Activated T-helper 2 cell treated with anti-CD3 and anti-CD28 coated beads, Interferon-gamma antibody, Interleukin-2, Interleukin-4, amounts not matched to agents 10 μg/mL and 5 μg/mL and 100 μg/mL, durations not matched to agents 14 hours and 24 hours and 36 hours (primary cell): Measurements from ENCODE around the gene RBM38. TPM values are rescaled to one million over a fixed set of nuclear protein-coding genes. Genes with fewer than 3 reads are reported as not detected.

Experiments used
- DNase-seq: peaks from one replicate; pipeline ENCODE4 v3.0.0; 2021; ENCODE audit warnings: low spot score
- H3K27ac Mint-ChIP-seq: one replicate; pipeline ENCODE4 v1.8.0; 2021; ENCODE audit warnings: mixed read lengths
- H3K27me3 Mint-ChIP-seq: one replicate; pipeline ENCODE4 v1.8.0; 2021; ENCODE audit warnings: low read depth, mixed read lengths
- H3K36me3 Mint-ChIP-seq: one replicate; pipeline ENCODE4 v1.8.0; 2021; ENCODE audit warnings: low read depth, mixed read lengths
- H3K4me1 Mint-ChIP-seq: one replicate; pipeline ENCODE4 v1.8.0; 2021; ENCODE audit warnings: low read depth, mixed read lengths
- H3K4me3 Mint-ChIP-seq: one replicate; pipeline ENCODE4 v1.8.0; 2021; ENCODE audit warnings: low read depth, mild to moderate bottlenecking, moderate library complexity, mixed read lengths
- H3K9me3 Mint-ChIP-seq: one replicate; pipeline ENCODE4 v1.8.0; 2021; ENCODE audit warnings: mixed read lengths
- intact Hi-C: fragments of 100-400 bp; cut with micrococcal nuclease; formaldehyde crosslinking; loops from one replicate; pipeline ENCODE4 v1.15.1; 2023
- total RNA-seq: library from RNA; stranded (reverse); gene quantifications from 2 replicates; pipeline ENCODE4 v1.2.3, GENCODE V29; 2022

Gene RBM38
- total RNA-seq, 1 donor from 2014 or later, result 88.9 TPM

DNA sequence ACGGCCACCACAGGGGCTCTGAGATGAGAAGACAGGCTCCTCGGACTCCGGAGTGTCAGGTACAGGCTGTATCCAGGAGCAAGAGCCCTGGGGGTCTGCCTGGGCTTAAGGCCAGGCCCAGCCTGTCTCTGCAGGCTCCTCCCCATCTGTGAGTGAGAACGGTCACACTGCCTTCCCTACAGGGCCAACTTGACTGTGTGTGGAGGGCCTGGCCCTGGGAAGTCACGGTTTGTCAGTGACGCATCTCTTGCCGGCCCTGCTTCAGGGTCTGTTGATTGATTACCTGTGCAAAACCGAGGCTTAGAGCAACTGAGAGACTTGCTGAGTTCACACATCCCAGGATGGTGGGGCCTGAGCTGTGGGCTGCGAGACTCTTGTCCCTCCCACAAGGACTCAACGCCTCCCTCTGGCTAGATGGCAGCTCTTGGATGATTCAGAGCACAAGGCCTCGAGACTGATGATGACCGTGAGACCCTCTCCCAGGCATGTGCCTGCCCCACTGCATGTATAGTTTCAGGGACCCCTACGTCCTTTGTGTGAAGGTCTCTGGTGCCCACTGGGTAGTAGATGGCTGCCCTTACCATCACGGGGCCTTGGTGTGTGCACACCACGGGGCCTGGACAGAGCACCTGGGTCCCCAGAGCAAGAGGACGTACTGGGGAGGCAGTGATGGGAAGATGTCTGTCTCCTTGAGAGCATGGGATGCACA lies 5.9 kb downstream of the RBM38 start:
- DNase-seq, result no peak
- peak overlapping the region; percentile 91 for H3K27ac Mint-ChIP-seq
- peaks cover 91% of the 10 kb centered on the region for H3K36me3 Mint-ChIP-seq
- peaks cover 61% of the 10 kb centered on the region for H3K4me1 Mint-ChIP-seq
- peak overlapping the region; percentile 72 for H3K4me3 Mint-ChIP-seq
- no peaks in the 10 kb centered on the region for H3K27me3 Mint-ChIP-seq
- no peaks in the 10 kb centered on the region for H3K9me3 Mint-ChIP-seq
- intact Hi-C loops, result loop anchor here (5.0 to 10.0 kb wide), 5 partner anchors 315 to 1768 kb away; partner anchors contain the start of genes PMEPA1, STX16, VAPB and ZNF831

DNA sequence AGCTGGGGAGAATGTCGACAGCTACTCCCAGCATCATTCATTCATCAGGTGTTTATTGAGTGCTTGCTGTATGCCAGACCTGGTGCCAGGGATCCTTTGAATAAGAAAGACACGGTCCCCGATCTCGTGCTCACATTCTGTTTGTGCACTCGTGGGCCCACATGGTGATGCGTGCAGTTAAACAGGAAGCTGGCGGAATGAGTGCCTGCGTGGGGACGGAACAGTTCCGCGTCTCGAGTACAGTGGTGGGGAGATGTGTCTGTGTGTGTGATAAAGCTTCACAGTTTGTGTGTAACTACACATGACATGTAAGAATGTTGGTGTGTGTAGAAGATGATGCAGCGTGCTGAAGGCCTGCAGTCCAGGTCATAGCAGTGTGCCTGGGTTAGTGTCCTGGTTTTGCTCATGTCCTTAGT lies 6.5 kb downstream of the RBM38 start:
- no peaks in the 10 kb centered on the region for H3K9me3 Mint-ChIP-seq
- DNase-seq, result no peak
- peaks cover 61% of the 10 kb centered on the region for H3K4me1 Mint-ChIP-seq
- H3K4me3 Mint-ChIP-seq, result peak overlapping the region; percentile 72
- peaks cover 90% of the 10 kb centered on the region for H3K36me3 Mint-ChIP-seq
- peak overlapping the region; percentile 91 for H3K27ac Mint-ChIP-seq
- H3K27me3 Mint-ChIP-seq, result no peaks in the 10 kb centered on the region
- intact Hi-C loops, result loop anchor here (2.0 to 10.0 kb wide), 6 partner anchors 35 to 1767 kb away; partner anchors contain the start of genes PMEPA1, STX16, VAPB and ZNF831

DNA sequence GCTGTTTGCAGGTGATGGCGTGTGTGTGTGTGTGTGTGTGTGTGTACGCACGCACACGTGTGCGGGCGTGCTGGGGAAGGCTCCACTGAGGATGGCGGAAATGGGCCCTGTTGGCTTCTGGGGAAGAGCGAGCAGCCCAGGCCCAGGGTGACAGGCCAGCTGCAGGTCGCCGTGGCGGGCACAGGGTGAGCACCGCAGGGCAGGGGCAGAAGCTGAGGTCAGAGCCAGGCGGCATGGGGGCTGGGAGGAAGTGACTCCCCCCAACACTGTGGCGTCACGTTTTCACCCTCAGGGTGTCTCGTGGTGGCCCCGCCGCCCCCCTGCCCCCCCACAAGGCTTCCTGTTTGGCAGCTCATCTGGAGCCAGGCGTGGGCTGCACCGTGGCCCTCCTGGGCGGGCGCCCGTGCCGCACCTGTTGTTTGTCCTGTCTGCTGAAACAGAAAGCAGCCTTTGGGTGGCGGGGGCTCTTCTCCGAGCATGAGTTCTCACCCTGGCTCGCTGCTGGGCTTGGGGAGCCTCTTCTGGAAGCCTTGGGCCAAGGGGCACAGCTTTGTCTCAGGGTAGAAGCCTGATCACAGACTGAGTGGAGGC lies 7.1 kb downstream of the RBM38 start:
- Mint-ChIP-seq H3K27ac (peak overlapping the region; percentile 91), H3K36me3 (peaks cover 90% of the 10 kb centered on the region), H3K27me3 (no peaks in the 10 kb centered on the region), H3K9me3 (no peaks in the 10 kb centered on the region), H3K4me1 (peaks cover 60% of the 10 kb centered on the region), H3K4me3 (peak overlapping the region; percentile 75)
- intact Hi-C loops, result loop anchor here (2.0 to 10.0 kb wide), 6 partner anchors 34 to 1766 kb away; partner anchors contain the start of genes PMEPA1, STX16, VAPB and ZNF831
- DNase-seq, result peak; percentile 78

DNA sequence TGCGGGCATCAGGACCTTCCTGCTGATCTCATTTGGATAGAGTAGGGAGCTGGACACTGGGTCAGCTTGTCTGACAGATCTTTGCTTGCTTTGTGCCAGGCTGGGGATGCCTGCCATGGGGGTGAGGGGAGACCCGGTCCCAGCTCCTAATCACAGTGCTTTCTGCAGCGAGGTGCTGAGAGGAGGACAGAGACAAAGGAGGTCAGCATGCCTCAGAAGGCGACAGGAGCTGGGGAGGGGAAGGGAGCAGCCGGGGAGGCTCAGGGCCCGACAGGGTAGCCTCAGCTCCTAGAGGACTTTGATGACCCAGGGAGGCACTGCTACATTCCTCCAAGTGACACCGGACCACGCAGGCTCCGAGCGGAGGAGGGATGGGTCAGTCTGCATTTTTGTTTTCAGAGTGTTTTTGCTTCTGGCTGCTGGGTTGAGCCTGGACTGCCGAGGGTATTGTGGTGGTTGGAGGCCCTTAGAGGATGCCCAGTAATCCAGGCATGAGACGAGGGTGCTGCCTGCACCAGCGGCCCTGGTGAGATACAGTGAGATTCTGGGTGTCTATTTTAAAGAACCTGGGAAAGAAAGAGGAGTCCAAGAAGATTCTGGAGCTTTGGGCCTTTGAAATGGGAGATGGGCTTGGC lies 7.8 kb downstream of the RBM38 start:
- Mint-ChIP-seq H3K36me3 (peaks cover 87% of the 10 kb centered on the region), H3K4me1 (peaks cover 54% of the 10 kb centered on the region), H3K9me3 (no peaks in the 10 kb centered on the region), H3K27me3 (no peaks in the 10 kb centered on the region), H3K4me3 (peak overlapping the region; percentile 75), H3K27ac (peak overlapping the region; percentile 84)
- DNase-seq, result no peak
- intact Hi-C loops, result loop anchor here (1.0 to 10.0 kb wide), 8 partner anchors 8 to 1766 kb away; partner anchors contain the start of genes PMEPA1, RBM38, STX16 and VAPB

DNA sequence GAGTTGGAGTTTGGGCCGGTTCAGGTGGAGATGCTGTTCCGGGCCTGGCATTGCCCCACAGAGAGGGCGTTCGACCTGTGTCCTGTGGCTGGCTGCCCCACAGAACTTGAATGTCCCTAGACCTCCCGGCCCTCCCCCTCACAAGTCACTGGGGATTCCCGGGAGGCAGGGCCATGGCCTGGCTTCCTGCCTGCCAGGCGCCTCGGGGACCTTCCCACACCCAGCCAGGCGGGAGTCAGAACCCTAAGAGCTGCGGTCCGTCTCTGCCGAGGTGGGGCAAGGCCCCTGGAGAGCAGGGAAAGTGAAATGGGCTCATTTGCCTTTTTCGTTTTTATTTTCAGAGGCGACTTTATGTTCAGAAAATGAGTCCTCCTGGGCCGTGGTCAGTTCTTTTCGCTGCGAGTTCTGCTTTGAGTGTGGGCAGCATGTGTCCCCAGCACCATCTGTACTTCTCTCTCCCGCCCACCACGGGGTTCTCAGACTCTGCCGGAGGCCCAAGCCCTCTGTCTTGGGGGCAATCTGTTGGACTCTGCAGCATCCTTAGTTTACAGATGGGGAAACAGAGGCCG lies 8.5 kb downstream of the RBM38 start:
- H3K4me3 Mint-ChIP-seq, result peak overlapping the region; percentile 75

DNA sequence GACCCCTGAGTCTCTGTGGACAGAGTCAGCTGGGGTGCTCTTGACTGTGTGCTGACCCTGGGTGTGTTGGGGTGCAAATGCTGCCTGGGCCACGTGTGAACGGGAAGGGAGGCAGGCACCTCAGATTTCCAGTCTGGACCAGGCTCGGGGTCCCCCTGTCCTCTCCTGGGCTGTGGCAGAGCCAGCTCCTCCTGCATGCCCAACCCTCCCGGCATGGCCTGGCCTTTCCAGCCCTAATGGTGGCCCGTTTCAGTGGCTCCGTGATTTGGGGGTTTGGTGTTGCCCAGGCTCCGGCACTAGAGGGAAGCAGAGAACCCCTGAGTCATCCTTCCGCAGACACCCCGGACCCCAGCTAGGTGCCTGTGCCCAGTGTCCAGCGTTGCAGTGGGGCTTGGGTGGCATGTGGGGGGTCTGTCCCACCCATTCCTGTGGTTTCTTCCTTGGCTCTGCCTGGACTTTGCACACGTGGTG lies 9.1 kb downstream of the RBM38 start:
- Mint-ChIP-seq H3K9me3 (no peaks in the 10 kb centered on the region), H3K36me3 (peaks cover 81% of the 10 kb centered on the region), H3K4me3 (peak overlapping the region; percentile 75), H3K27me3 (no peaks in the 10 kb centered on the region), H3K27ac (no peak overlapping the region), H3K4me1 (peaks cover 49% of the 10 kb centered on the region)
- intact Hi-C loops, result no loop called here
- no peak for DNase-seq

More for the DNA sequence above, 8.5 kb downstream of the RBM38 start:
- no peak for DNase-seq
- peaks cover 84% of the 10 kb centered on the region for H3K36me3 Mint-ChIP-seq
- H3K9me3 Mint-ChIP-seq, result no peaks in the 10 kb centered on the region
- peaks cover 50% of the 10 kb centered on the region for H3K4me1 Mint-ChIP-seq
- intact Hi-C loops, result loop anchor here (1.0 to 10.0 kb wide), 8 partner anchors 8 to 1765 kb away; partner anchors contain the start of genes PMEPA1, RBM38, STX16 and VAPB
- H3K27ac Mint-ChIP-seq, result peak overlapping the region; percentile 84
- no peaks in the 10 kb centered on the region for H3K27me3 Mint-ChIP-seq

DNA sequence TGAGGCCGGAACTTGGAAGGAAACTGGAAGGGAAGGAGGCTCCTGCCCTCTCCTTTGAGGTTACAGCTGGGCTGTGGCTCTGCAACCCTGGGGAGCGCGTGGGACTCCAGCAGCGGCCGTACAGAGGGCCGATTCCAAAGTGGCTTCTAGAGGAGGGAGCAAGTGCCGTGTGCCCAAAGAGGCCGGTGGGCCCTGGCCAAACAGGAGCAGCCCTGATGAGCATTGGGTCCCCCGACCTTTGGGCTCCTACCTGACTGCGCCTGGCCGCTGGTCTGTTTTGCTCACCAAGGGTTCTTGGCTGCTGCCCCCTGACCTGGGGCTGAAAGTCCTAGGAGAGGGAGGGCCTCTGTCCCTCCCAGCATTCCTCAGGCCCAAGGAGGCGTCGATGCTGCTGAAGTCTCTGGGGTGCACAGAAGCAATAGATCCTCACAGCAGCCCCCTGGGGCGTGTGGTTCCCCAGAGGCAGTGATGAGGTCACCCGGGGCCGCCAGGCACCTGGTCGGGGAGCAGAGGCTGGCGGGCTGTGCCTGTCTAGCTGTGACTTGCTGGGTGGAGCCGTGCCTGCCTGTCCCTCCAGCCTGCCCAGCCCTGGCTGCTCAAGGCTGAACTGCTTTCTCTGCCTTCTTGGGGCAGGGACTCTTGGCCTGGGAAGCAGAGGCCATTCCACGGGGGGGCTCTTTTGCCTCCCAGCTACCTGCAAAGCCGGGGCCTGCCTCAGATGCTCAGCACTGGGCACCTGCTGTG lies 9.8 kb downstream of the RBM38 start:
- Mint-ChIP-seq H3K9me3 (no peaks in the 10 kb centered on the region), H3K27ac (no peak overlapping the region), H3K27me3 (no peaks in the 10 kb centered on the region), H3K36me3 (peaks cover 78% of the 10 kb centered on the region), H3K4me1 (peaks cover 47% of the 10 kb centered on the region), H3K4me3 (no peak overlapping the region)
- intact Hi-C loops, result no loop called here
- no peak for DNase-seq

DNA sequence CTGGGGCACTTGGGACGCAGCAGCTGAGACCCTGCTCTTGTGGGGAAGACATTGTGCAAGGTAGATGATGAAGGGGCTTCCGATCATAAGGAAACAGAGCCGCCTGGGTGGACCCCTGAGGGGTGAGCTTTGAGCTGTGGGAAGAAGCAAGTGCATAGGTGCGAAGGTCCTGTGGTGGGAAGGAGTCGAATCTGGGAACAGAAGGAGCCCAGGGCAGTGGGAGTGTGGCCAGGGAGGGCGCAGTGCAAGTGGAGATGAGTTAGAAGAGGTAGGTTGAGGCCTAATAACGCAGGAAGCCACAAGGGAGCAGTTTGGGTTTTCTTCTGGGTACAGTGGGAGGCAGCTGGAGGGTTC lies 10.3 kb downstream of the RBM38 start:
- Mint-ChIP-seq H3K9me3 (no peaks in the 10 kb centered on the region), H3K4me1 (peaks cover 42% of the 10 kb centered on the region), H3K27ac (peak overlapping the region; percentile 9)

DNA sequence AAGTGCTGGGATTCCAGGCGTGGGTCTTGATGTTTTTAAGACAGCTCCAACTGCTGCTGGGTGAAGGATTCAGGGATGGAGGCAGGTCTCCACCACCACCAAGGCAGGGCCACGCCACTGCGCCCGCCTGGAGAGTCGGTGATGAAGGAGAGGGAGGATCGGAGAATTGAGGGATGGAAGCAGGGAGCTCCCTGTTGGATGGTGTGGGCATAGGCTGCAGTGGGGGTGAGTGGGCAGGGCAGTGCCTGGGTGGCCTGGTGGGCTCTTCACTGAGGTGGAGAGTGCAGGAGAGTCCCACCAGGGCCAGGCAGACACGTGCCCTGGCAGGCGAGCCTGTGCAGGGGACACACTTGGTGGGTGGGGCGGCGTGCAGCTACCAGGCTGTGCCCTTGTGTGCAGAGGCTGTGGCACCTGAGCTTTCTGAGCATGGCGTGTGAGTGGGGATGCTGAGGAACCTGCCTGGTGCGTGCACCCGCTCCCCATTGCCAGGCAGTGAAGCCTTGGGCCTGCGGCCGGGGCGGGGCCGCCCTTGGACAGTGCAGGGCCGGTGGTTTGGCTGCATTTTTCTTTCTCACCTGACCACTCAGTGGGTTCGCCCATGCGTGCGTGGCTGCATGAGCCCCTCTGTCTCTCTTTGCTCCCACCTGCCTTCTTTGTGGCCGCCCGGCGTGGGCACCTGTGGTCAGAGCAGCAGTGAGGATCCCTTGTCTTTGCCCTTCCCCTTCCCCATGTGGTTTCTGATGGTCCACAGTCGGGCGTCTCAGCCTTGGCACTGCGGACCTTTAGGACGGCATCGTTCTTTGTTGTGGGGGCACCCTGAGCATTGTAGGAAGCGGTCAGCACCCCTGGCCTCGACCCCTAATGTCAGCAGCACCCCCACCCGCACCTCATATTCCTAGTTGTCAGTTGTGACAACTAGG lies 11.3 kb downstream of the RBM38 start:
- no peak overlapping the region for H3K27ac Mint-ChIP-seq
- H3K36me3 Mint-ChIP-seq, result peaks cover 75% of the 10 kb centered on the region
- intact Hi-C loops, result no loop called here
- no peaks in the 10 kb centered on the region for H3K27me3 Mint-ChIP-seq
- H3K4me3 Mint-ChIP-seq, result no peak overlapping the region
- no peaks in the 10 kb centered on the region for H3K9me3 Mint-ChIP-seq
- no peak for DNase-seq
- peaks cover 33% of the 10 kb centered on the region for H3K4me1 Mint-ChIP-seq

More for the DNA sequence above, 10.3 kb downstream of the RBM38 start:
- H3K4me3 Mint-ChIP-seq, result no peak overlapping the region
- DNase-seq, result no peak
- H3K27me3 Mint-ChIP-seq, result no peaks in the 10 kb centered on the region
- intact Hi-C loops, result no loop called here
- H3K36me3 Mint-ChIP-seq, result peaks cover 75% of the 10 kb centered on the region

DNA sequence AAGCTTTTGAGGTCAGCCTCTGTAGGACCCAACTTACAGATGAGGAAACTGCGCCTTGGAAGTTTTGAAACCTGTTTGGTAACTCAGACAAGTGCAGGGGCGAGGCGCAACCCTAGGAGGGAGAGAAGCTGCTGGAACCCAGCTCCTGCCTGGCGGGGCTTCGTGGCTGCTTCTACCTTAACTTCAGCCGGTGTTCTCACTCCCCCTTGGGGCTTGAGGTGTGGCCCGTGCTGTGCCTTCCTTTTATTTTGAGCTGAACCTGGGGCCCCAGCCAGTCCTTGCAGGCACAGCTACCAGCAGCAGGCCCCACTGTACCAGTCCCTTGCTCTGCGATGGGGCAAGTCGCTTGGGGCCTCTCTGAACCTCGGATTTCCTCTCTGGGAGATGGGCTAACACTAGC lies 12.0 kb downstream of the RBM38 start:
- no peak for DNase-seq
- H3K36me3 Mint-ChIP-seq, result peaks cover 75% of the 10 kb centered on the region
- no peak overlapping the region for H3K27ac Mint-ChIP-seq
- H3K4me3 Mint-ChIP-seq, result no peak overlapping the region
- H3K9me3 Mint-ChIP-seq, result no peaks in the 10 kb centered on the region
- H3K27me3 Mint-ChIP-seq, result no peaks in the 10 kb centered on the region
- H3K4me1 Mint-ChIP-seq, result peaks cover 25% of the 10 kb centered on the region
- intact Hi-C loops, result no loop called here

DNA sequence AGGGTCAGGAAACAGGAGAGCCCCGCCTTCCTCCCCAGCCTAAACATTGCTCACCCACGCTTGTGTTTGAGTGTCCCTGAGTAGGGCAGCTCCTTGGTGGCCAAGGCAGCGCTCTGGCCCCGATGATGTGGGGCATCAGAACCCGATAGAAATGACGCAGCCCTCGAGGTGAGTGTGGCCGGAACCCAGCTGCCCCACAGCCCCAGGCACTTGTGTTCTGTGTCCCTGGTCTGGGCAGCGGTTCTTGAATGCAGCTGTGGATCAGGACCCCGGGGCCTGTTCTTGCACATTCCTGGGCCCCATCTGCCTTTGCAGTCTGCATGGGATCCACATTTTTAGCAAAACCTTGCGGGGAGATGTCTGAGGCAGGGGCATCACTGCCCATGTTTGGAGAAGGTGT lies 12.8 kb downstream of the RBM38 start:
- Mint-ChIP-seq H3K9me3 (no peaks in the 10 kb centered on the region), H3K4me3 (no peak overlapping the region), H3K4me1 (peaks cover 20% of the 10 kb centered on the region), H3K36me3 (peaks cover 77% of the 10 kb centered on the region), H3K27me3 (no peaks in the 10 kb centered on the region), H3K27ac (no peak overlapping the region)
- DNase-seq, result no peak
- intact Hi-C loops, result no loop called here
